Amygdala (tissue), 56 donors: ENCODE data around the gene FBXO34.
A peak's percentile ranks its signal among the peaks of the same experiment; 100 is the strongest.

ENCODE experiments used
- DNase-seq, 56 donors: peaks; one replicate each; lab custom pipeline; 2025; lab: John Stamatoyannopoulos, UW

FBXO34 gene

GRCh38 chr14:55271572-55272298 lies 514 bp downstream of the FBXO34 start:
- peak in 40 of 56 donors; percentile 3 to 74 (median 29) for DNase-seq

- DNase-seq = no peak
Observed at GRCh38 chr14:55272387-55272786, 1.2 kb downstream of the FBXO34 start.

GRCh38 chr14:55272922-55273321 lies 1.7 kb downstream of the FBXO34 start:
- no peak for DNase-seq

- no peak for DNase-seq
Observed at GRCh38 chr14:55274146-55274545, 2.9 kb downstream of the FBXO34 start.

GRCh38 chr14:55274751-55275150 lies 3.5 kb downstream of the FBXO34 start:
- DNase-seq = no peak

GRCh38 chr14:55276736-55277135 lies 5.5 kb downstream of the FBXO34 start:
- no peak for DNase-seq

GRCh38 chr14:55277972-55278740 lies 6.9 kb downstream of the FBXO34 start:
- DNase-seq = no peak

GRCh38 chr14:55279384-55279783 lies 8.2 kb downstream of the FBXO34 start:
- DNase-seq = no peak

GRCh38 chr14:55281316-55281839 lies 10.2 kb downstream of the FBXO34 start:
- DNase-seq = no peak

GRCh38 chr14:55285048-55285652 lies 13.9 kb downstream of the FBXO34 start:
- no peak for DNase-seq

- no peak for DNase-seq
Observed at GRCh38 chr14:55288439-55288838, 17.2 kb downstream of the FBXO34 start.

GRCh38 chr14:55291480-55292081 lies 20.4 kb downstream of the FBXO34 start:
- DNase-seq = no peak

- no peak for DNase-seq
Observed at GRCh38 chr14:55294603-55295002, 23.4 kb downstream of the FBXO34 start.

- DNase-seq = no peak
Observed at GRCh38 chr14:55297611-55298499, 26.6 kb downstream of the FBXO34 start.

- DNase-seq = no peak
Observed at GRCh38 chr14:55298500-55298822, 27.2 kb downstream of the FBXO34 start.

- DNase-seq = no peak
Observed at GRCh38 chr14:55301437-55302121, 30.4 kb downstream of the FBXO34 start.

- DNase-seq = no peak
Observed at GRCh38 chr14:55302367-55303124, 31.3 kb downstream of the FBXO34 start.

GRCh38 chr14:55303125-55303499 lies 31.9 kb downstream of the FBXO34 start:
- no peak for DNase-seq

- DNase-seq = no peak
Observed at GRCh38 chr14:55303691-55304145, 32.5 kb downstream of the FBXO34 start.
